ENCODE data around the gene GRIN3A.

GRIN3A gene

DNA sequence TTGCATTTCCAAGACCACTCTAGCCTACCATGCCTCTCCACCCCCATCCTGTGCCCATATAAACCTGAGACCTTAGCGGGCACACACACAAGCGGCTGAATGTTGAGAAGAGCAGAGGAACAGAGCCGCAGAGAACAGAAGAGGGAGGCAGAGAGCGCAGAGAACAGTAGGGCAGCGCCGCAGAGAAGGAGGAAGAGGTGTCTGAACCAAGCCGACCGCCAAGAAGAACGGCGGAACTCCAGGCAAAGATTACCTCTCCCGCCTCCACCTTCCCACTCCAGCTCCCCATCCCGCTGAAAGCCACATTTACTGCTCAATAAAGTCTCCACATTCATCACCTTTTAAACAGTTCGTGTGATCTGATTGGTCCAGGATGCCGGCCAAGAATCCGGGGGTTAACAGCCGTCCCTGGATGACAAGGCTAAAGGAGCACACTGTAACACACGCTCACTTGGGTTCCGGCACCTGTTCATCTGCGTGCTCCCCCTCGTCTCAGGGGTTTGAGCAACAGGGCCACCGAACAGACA is 33.2 kb downstream of the GRIN3A start:
- DNase-seq (ENCODE audit: low read depth): no peak

DNA sequence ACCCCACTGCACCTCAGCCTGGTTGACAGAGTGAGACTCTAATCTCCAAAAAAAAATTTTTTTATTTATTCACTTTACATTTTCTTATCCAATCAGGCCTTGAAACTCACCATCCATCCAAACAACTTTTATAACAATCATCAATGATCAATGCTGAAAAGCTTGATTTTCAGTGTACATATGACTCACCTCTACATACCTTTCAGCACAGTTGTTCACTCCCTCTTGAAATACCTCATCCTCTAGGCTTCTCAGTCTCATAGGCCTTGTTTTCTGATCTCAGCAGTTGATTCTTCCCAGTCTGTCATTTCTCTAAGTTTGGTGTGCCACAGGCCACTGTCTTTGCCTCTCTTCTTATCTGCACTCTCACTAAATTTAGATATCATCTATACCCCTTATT is 36.2 kb downstream of the GRIN3A start:
- no peak for DNase-seq (ENCODE audit: low read depth)

GRCh38 chr9:101693546-101694336 is 44.7 kb downstream of the GRIN3A start:
- no peak for DNase-seq (ENCODE audit: low read depth)

- no peak for DNase-seq (ENCODE audit: low read depth)
Measured at GRCh38 chr9:101691657-101692056, 46.8 kb downstream of the GRIN3A start.

GRCh38 chr9:101689039-101689438 is 49.4 kb downstream of the GRIN3A start:
- no peak for DNase-seq (ENCODE audit: low read depth)

DNA sequence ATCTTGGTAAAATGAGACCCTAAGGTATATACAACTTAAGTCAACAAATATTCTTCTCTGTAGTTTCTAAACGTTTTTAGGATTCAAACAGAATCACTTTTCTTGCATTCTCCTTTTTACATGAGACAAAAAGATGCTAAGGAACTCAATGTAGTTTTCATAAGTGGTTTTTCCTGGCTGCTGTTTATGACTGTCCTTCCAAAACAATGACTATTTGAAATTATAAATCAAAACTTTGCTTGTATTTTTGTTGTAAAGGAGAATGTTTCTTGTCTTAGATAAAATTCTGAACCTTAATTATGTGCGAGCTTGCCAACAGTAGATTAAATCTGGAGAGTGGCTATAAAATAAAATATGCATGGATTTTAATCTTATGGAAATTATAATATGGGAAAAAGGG is 53.8 kb downstream of the GRIN3A start:
- no peak for DNase-seq (ENCODE audit: low read depth)

- no peak for DNase-seq (ENCODE audit: low read depth)
Measured at GRCh38 chr9:101683236-101683635, 55.2 kb downstream of the GRIN3A start.

GRCh38 chr9:101677861-101678260 is 60.6 kb downstream of the GRIN3A start:
- DNase-seq (ENCODE audit: low read depth): no peak

DNA sequence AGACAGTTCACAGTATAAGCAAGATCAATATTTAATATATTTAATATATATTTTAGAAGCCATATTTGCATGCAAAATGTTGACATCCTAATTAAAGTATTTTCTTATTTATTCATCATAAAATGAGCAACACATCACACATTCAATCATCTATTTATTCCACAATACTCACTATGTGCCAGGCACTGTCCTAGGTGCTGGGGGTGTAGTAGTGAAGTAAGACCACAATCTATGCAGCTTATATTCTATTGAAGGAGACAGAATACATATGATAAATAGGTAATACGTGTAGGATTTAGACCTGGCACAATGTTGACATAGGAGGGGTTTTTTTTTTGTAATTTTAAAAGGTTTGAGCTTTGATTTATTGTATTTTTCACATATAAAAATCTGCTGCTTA is 63.1 kb downstream of the GRIN3A start:
- no peak for DNase-seq (ENCODE audit: low read depth)

DNA sequence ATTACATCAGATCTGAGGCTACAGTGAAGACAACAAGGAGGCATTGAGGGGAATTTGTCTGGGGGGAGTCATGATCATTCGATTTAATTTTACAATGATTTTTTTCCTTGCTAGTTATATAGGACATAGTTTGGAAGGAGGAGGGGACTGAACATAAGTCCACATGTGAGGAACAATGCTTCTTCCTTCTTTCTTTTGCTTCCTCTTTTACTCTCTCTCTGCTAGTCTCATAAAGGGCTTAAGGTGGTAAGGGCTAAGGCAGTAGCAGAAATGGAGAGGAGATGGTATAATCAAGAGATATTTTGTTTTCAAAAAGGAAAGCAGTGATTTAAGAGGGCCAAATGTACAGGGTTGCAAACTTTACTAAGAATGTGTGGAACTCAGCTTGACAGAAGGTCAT is 64.3 kb downstream of the GRIN3A start:
- DNase-seq (ENCODE audit: low read depth): no peak

- no peak for DNase-seq (ENCODE audit: low read depth)
Measured at GRCh38 chr9:101673642-101674041, 64.8 kb downstream of the GRIN3A start.

- DNase-seq (ENCODE audit: low read depth): no peak
Measured at GRCh38 chr9:101671567-101671966, 66.9 kb downstream of the GRIN3A start.

DNA sequence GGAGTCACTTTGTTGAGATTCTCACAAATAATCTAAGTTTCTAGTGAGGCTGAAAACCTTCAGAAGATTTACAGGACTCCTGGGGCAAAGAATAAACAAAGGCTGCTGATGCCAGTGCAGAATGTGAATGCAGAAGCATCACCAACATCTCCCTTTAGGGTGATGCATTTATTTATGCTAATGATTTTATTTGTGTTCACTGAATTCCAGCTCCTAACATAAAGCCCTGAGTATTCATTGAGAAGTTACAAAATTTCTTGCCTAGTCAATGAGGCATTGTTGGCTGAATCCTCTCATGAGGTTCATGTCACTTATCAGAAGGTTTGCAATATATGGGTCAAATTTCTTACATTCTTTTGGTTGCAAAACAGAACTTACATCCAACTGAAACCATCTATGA is 70.0 kb downstream of the GRIN3A start:
- DNase-seq (ENCODE audit: low read depth): no peak

DNA sequence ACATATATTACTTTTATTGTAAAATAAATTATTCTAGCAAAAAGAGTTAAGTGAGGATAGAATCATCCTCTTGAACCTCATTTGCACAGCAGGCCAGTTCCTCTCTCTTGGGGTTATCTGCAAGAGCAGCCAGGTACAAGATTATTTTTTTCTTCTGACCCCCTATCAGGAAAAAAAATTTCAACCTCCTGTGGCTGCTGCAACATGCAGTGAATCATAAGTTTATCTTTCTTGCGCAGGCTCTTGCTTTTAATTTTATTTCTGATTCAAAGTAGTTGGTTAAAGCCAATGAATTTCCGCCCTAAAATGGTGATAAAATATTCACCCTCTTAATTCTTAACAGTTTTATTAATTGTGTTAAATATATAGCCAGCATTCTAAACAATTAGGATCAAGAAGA is 74.0 kb downstream of the GRIN3A start:
- DNase-seq (ENCODE audit: low read depth): no peak

GRCh38 chr9:101652601-101653175 is 85.8 kb downstream of the GRIN3A start:
- DNase-seq (ENCODE audit: low read depth): no peak

DNA sequence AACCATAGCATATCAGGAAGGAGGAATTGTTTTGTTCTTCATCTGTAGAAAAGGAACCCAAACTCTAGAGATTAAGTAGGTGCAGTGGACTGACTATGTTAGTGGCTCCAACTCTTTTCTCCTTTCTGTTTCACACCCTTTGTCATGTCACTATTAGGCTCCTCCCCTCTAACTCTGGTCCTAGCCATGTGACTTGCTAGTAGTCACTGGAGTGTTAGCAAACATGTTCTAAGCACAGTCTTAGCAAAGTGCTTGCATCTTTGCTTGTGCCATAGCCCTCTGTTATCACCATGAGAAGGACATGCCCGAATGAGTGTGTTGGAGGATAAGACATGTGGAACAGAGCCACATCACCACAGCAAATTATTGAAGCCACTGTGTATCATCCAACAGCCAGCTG is 88.3 kb downstream of the GRIN3A start:
- DNase-seq (ENCODE audit: low read depth): no peak

DNA sequence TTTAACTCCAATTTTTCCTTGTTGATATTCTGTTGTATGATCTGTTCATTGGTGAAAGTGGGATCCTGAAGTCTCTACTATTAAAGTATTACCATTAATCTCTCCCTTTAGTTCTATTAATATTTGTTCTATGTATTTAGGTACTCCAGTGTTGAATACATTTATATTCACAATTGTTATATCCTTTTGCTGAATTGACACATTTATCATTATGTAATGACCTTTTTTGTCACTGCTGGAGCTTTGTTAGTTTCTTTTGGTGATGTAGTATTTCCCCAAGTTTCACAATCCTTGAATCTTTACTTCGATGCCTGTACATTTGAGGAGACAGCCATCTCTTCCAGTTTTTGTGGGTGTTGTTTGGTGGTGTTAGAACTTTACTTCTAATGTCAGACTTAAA is 90.0 kb downstream of the GRIN3A start:
- DNase-seq (ENCODE audit: low read depth): no peak

- DNase-seq (ENCODE audit: low read depth): no peak
Measured at GRCh38 chr9:101639785-101640665, 98.4 kb downstream of the GRIN3A start.

DNA sequence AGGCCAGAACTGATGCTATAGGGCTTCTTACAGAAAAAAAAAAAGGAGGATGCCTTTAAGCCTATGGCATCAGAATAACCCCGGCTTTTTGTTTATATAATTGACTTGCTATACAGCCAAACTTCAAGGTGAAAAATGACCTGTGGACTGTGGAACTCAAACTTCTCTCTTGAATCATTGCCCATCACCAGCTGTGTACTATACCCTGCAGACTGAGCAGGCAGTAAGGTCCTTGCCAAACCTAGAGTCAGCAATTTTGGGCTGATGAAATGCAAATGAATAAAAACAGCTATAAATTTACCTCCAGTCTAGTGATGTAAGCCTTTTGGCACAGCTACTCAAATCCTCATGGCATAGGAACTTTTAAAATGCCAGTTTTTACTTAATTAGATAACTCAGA is 99.1 kb downstream of the GRIN3A start:
- DNase-seq (ENCODE audit: low read depth): no peak

GRCh38 chr9:101636247-101636646 is 102.2 kb downstream of the GRIN3A start:
- DNase-seq (ENCODE audit: low read depth): no peak

DNA sequence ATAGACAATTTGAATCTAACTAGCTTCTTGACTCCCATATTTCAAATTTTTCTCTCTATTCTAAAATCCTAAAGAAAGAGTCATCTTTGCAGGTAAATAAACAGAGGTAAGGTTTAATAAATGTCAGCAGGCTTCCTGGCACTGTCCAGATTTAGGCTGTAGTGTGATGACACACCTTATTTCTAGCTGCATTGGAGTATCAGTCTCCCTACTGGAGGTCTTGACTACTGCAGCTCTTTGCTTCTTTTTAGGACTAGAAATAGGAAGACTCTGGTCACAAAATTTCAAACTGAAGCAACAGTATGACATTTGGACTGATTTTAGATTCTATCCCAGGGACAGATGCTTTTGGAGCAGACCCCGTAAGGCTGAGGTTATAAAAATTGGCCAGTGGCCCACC is 103.0 kb downstream of the GRIN3A start:
- no peak for DNase-seq (ENCODE audit: low read depth)

DNA sequence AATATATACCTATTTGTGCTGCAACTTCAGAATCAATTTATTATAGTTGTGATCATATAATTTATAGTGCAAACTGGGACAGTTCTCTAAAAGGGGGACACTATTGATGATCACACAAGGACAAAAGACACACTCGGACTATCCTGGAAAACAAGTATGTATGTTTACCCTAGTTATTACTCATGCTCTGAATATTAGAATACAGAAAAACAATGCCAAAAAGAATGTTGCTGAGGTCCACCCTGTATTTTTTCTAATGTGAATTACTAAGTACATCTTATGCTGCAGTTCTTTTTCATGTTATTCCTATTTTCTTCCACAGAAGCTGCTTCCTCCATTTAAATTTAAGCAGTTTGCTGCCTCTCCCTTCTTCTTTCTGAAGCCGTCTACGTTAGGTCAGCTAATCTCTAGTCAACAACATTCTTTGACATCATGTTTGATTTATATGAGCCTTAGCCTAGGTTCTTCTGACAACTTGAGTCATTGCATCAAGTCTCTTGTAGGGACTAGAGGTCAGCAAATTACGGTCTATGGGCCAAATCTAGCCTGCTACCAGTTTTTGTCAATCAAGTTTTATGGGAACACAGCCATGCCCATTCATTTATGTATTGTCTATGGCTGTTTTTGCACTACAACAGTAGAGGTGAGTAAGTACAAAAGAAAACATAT is 103.6 kb downstream of the GRIN3A start:
- no peak for DNase-seq (ENCODE audit: low read depth)
